PC-3 (cell line): Measurements from ENCODE around the gene MMUT.

Experiments used
- CTCF ChIP-seq: fragments of 300-600 bp; sonication (generic); conservative IDR thresholded peaks from 2 replicates; pipeline ENCODE4 v1.5.1; 2017; ENCODE audit warnings: antibody characterized with exemption, low read depth, mild to moderate bottlenecking, low read length
- EZH2 ChIP-seq: fragments of 300-600 bp; sonication (generic); IDR thresholded peaks from one replicate; pipeline ENCODE4 v1.6.1; 2017; ENCODE audit warnings: antibody characterized with exemption, mild to moderate bottlenecking, low read length; ENCODE audit not compliant: unreplicated experiment

- TF ChIP-seq CTCF (no peak), EZH2 (no peak)
Observed at GRCh38 chr6:49416195-49416594, 46.9 kb downstream of the MMUT start.
